HG02981 (cell line): ENCODE data around the gene MUSTN1.

ENCODE experiments used
- ATAC-seq: cut with Tn5 transposase; IDR thresholded peaks from one replicate; pipeline ENCODE4 v1.9.1; 2021; ENCODE audit warnings: mild to moderate bottlenecking, moderate library complexity; ENCODE audit not compliant: unreplicated experiment

Gene MUSTN1

DNA sequence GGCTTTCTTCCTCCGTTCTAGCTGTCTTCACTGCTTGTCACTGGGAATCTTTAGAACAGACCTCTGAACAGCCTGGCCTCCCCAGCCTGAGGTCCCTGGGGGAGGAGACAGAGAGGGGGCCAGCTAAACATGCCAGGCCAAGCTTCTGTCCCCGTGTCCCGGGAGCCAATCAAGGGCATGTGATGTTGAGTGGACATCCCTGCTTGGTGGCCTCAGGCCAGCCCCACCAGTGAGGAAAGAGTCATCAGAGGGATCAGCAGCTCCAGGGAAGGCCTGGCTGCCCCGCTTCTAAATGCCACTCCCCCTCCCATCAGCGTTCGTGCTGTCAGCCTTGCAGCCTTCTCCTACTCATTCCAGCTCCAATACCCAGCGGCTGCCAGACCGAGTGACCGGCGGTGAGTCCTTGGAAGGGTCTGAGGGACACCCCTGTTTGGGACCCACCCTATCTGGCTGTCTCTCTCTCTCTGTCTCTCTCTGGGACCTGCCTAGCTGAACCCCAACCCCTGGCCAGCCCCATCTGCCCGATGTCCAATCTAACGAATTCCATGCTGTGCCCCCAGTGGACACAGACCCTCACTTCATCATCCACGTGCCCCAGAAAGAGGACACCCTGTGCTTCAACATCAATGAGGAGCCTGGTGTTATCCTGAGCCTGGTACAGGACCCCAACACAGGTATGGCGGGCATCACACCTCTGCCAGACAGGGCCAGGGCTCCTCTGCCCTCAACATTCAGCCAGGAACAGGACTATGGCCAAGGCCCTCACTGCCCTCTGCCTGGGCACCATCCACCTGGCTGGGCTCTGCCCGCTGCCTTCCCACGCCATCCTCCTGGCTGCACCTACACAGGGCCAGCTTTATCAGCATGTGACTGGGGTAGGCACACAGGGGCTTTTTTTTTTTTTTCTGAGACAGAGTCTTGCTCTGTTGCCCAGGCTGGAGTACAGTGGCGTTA lies 46.9 kb downstream of the MUSTN1 start:
- ATAC-seq, result no peak

DNA sequence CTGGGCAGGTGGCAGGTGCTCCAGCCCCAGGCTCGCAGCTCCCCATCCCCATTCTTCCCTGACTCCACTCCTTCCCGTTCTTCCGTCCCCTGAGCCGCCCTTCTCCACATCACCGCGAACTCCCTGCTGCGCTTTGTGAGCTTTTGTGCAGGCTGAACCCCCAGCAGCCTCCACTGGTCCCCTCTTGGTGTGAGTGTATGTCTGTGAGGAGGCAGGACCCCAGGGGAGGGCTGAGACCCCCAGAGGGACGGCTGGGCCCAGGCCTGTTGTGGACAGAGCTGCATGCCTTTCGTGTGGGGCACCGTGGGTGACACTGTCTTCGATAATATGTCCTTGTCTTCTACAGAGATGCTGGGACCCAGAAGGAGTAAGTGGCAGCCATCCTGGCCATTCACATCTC lies 47.6 kb downstream of the MUSTN1 start:
- ATAC-seq, result no peak

DNA sequence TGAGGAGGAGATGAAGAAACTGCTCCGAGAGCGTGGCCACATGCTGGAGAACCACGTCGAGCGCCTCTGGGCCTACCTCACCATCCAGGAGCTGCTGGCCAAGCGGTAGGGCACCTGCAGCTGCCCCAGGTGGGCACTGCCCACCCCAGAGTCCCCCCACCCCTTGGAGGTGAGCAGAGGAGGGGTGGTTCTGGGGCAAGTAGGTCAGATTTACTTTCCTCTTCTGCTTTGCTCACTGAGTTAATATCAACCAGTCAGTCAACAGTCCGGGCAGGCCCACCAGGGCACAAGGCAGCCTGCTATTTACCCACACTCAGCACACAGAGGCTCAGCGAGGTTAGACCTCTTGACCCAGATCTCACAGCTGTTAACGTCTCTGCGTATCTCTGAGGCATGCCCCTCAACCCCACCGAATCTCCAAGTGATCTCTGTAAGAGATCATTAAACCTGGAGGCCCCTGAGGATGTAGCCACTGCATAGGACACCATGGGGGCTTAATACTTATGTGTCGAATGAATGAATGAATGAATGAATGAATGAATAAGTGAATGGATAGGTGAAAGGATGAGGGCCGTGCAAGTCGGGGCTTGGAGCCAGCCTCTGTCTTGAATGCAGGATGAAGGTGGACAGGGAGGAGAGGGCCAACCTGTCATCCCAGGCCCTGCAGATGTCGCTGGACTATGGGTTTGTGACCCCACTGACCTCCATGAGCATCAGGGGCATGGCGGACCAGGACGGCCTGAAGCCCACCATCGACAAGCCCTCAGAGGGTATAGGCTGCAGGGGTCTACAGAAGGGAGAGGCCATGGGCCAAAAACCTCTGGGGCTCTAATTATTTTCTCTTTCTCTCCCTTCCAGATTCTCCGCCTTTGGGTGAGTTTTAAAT lies 48.2 kb downstream of the MUSTN1 start:
- ATAC-seq, result no peak

DNA sequence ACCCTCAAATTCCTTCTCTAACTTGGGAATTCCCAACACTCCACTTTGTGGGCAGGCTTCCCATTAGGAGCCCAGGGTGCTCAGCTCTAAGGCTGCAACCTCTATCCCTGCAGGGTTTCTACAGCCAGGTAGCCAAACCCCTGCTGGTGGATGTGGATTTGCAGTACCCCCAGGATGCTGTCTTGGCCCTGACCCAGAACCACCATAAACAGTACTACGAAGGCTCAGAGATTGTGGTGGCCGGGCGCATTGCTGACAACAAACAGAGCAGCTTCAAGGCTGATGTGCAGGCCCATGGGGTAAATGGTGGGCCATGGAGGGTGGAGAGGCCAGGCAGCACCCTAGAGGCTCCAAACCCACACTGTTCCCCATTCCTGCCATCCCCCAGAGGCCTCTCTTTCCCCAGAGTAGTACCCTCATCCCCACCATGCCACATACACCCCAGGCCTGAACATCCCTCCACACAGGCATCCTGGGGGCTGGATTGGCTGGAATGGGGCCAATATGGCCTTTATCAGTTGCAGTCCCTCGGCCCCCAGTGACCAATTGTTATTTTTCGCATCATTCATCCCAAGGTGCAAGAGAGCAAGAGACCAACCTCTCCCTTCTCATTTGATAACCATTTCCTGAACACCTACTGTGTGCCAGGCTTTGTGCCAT lies 49.8 kb downstream of the MUSTN1 start:
- no peak for ATAC-seq

DNA sequence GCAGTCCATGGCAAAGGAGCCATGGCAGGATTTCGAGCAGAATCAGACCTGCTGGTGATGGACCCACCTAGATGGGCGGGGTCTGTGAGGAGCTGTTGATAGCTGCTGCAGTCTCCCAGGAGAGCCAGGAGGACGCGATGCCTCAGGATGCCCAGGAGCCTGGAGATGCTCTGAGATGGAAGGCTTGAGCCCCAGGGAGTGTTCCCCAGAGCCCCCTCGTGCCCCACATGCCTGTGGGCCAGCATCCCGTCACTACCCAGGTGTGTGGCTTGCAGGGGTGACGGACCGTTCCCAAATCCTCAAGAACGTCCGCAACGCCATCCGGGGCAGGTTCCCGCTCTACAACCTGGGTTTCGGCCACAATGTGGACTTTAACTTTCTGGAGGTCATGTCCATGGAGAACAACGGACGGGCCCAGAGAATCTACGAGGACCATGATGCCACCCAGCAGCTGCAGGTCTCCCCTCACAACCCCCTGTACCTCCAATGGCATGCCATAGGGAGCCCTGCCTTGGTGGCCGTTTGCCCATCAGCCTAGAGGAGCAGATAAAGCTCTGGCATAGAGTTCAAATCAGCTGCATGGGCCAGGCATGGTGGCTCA lies 50.7 kb downstream of the MUSTN1 start:
- no peak for ATAC-seq

DNA sequence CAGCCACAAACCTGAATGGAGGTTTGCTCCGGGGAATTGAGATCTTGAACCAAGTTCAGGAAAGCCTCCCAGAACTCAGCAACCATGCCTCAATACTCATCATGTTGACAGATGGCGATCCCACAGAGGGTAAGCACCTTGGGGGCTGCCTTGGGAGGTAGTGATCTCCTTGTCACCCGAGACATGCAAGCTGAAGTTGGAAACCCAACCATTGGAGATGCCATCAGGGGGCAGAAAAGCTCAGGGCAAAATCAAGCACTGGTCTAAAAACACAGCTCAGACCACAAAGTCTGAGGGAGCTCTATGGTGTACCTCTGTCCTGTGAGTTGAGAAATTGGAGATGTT lies 51.6 kb downstream of the MUSTN1 start:
- no peak for ATAC-seq
